MG63 (cell line): ENCODE measurements around the gene TPSB2. TPM values are rescaled to one million over a fixed set of nuclear protein-coding genes. Genes with fewer than 3 reads are reported as not detected.
"Not testable (repeated sequence)": the region's sequence is repeated elsewhere in the genome, so short reads cannot be mapped to it uniquely, and the experiment has no call there.

Experiments used
- DNase-seq: peaks from one replicate; pipeline ENCODE4 v3.0.0-alpha.2; 2020
- H3K27me3 ChIP-seq: fragments of 250-450 bp; sonication (Bioruptor Pico); 2 replicates; pipeline ENCODE4 v1.5.1; 2020; ENCODE audit warnings: mild to moderate bottlenecking, moderate library complexity
- H3K36me3 ChIP-seq: fragments of 250-450 bp; sonication (Bioruptor Pico); 2 replicates; pipeline ENCODE4 v1.5.1; 2020; ENCODE audit warnings: mild to moderate bottlenecking, moderate library complexity
- H3K4me3 ChIP-seq: fragments of 250-450 bp; sonication (Bioruptor Pico); 2 replicates; pipeline ENCODE4 v1.5.1; 2020; ENCODE audit warnings: mild to moderate bottlenecking, moderate library complexity
- H3K9me3 ChIP-seq: fragments of 250-450 bp; sonication (Bioruptor Pico); 2 replicates; pipeline ENCODE4 v1.5.1; 2020; ENCODE audit warnings: mild to moderate bottlenecking, moderate library complexity
- total RNA-seq: library from RNA; depleted of rRNA; stranded (reverse); fragments of >200 nt; shearing (Covaris generic); gene quantifications from 2 replicates; pipeline ENCODE4 v1.2.3, GENCODE V29; 2014; ENCODE audit warnings: low replicate concordance

TPSB2 gene
- total RNA-seq, 1 experiment from 2014 or later: not detected

- DNase-seq, H3K4me3 ChIP-seq, H3K9me3 ChIP-seq, H3K36me3 ChIP-seq, H3K27me3 ChIP-seq: not testable (repeated sequence)
These were observed 658 bp upstream of the TPSB2 start for GRCh38 chr16:1230471-1231212.

DNA sequence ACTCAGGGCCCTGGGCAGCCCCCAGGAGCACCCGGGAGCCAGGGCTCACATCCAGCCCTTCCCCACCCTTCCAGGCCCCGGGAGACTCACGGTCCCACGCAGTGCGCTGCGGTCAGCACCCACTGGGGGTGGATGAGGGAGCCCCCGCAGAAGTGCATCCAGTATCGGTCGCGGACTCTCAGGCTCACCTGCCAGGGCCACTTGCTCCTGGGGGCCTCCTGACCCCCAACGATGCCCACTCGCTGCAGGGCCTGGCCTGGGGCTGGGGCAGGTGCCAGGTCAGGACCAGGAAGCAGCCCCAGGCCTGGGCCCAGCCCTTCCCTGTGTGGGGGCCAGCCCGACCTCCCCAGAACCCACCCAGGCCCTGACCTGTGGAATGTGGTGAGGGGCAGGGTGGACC is 508 bp downstream of the TPSB2 start:
- not testable (repeated sequence) for H3K27me3 ChIP-seq, DNase-seq, H3K4me3 ChIP-seq, H3K9me3 ChIP-seq, H3K36me3 ChIP-seq

DNA sequence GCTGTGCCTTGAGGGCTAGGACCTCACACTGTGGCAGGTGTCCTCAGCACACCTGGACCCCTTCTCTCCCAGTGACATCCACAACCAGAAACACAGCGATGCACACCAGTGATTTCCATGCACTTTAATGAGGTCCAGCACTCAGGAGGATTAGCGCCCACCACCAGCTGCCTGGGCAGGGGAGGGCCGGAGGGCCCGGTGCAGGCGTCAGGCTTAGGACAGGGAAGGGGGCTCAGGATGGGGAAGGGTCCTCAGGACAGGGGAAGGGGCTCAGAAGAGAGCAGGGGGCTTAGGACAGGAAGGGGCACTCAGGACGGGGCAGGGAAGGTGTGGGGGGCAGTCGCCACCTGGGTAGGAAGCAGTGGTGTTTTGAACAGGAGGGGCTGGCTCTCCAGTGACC is 1.8 kb downstream of the TPSB2 start:
- not testable (repeated sequence) for H3K36me3 ChIP-seq, H3K27me3 ChIP-seq, H3K4me3 ChIP-seq, DNase-seq, H3K9me3 ChIP-seq

GRCh38 chr16:1226692-1227091 is 3.3 kb downstream of the TPSB2 start:
- not testable (repeated sequence) for DNase-seq, H3K4me3 ChIP-seq, H3K27me3 ChIP-seq, H3K36me3 ChIP-seq, H3K9me3 ChIP-seq

- not testable (repeated sequence) for H3K36me3 ChIP-seq, H3K9me3 ChIP-seq, H3K27me3 ChIP-seq, H3K4me3 ChIP-seq
- peak; percentile 45 for DNase-seq
These were observed 4.2 kb downstream of the TPSB2 start for GRCh38 chr16:1225728-1226311.

DNA sequence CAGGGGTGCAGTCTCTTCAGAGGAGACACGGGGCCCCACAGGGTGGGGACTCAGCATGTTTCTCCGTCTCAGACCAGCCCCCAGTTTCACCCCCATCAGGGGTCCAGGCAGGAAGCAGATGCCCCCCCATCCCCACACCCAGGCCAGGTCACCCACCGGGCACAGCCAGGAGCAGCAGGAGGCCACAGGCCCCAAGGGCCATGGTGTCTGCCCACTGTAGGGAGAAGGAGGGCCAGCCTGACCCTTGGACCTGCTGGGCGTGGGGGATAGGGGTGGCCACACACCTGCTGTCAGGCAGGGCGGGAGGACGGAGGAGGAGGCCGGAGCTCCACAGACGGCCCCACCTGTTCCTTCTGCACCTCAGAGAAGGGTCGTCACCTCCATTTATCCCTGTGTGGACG is 4.9 kb downstream of the TPSB2 start, which contains the start of gene TPSG1:
Gene TPSG1, minus strand, starts transcription at position 218 of the 401 bp plus-strand sequence. Its CDS starts 16 bp downstream, at position 202.
- Histone ChIP-seq H3K36me3 (no peaks in the 10 kb centered on the region), H3K9me3 (no peaks in the 10 kb centered on the region), H3K4me3 (no peak within 1 kb of the TSS), H3K27me3 (no peaks in the 10 kb centered on the region; the same call in 1 of the 2 replicates)
- DNase-seq: no peak

DNA sequence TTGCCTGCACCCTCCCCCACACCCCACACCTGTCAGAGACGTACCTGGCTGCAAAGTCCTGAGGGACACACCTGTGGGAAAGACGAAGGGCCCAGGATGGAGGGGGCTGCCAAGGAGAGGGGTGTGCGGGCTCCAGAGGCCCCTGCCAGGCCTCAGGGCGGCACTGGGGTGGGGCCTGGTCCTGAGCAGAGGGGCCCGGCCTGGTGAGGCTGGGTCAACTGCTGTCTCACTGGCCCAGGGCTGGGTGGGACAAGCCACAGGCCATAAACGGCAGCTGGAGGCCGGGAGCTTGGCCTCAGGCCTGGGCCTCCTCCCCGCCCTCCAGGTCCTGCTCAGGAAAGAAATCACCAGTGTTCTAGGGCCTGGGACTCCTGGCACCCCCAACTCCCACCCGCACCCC is 5.4 kb downstream of the TPSB2 start:
- Histone ChIP-seq H3K4me3 (no peak overlapping the region), H3K27me3 (no peaks in the 10 kb centered on the region; the same call in 1 of the 2 replicates), H3K36me3 (no peaks in the 10 kb centered on the region), H3K9me3 (no peaks in the 10 kb centered on the region)
- DNase-seq: no peak

DNA sequence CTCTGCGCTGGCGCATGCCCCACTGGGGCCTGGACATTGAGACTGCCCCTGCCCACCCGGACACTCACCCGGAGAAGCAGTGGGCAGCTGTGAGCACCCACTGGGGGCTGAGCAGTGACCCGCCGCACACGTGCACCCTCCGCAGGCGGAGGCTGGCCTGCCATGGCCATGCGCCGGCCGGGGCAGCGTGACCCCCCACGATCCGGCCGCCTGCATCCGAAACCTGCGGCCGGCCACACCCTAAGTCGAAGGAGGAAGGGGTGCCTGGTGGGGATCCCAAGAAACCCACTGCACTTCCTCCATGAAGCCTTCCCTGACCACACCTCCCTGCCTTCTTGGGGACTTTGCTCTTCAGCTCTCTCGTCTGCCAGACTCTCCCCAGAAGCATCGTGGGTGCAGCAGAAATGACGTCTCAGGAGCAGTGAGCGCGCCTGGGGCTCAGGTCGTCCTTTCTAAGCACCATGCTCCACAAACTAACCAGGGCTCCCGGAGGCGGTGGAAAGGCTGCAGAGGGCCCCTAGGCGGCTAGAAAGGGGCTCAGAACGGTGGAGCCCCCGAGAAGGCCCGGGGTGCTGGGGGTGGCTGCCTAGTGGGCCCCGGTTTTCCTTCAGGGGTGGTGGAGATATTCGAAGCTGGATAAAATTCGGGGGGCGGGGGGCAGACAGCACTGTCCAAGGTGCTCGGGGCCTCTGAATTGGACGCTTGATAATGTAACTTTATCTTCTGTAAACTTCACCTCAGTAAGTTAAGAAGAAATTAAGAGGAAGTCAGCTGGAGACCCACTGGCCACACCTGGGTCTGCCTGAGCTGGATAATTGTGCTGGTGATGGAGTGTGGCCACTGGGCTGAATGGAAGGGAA is 6.4 kb downstream of the TPSB2 start:
- no peak overlapping the region for H3K4me3 ChIP-seq
- H3K36me3 ChIP-seq: no peaks in the 10 kb centered on the region
- no peaks in the 10 kb centered on the region; the same call in 1 of the 2 replicates for H3K27me3 ChIP-seq
- no peaks in the 10 kb centered on the region for H3K9me3 ChIP-seq
- no peak for DNase-seq

GRCh38 chr16:1222553-1223354 is 7.2 kb downstream of the TPSB2 start:
- H3K9me3 ChIP-seq: no peaks in the 10 kb centered on the region
- H3K27me3 ChIP-seq: no peaks in the 10 kb centered on the region; the same call in 1 of the 2 replicates
- no peaks in the 10 kb centered on the region for H3K36me3 ChIP-seq
- DNase-seq: no peak
- no peak overlapping the region for H3K4me3 ChIP-seq

DNA sequence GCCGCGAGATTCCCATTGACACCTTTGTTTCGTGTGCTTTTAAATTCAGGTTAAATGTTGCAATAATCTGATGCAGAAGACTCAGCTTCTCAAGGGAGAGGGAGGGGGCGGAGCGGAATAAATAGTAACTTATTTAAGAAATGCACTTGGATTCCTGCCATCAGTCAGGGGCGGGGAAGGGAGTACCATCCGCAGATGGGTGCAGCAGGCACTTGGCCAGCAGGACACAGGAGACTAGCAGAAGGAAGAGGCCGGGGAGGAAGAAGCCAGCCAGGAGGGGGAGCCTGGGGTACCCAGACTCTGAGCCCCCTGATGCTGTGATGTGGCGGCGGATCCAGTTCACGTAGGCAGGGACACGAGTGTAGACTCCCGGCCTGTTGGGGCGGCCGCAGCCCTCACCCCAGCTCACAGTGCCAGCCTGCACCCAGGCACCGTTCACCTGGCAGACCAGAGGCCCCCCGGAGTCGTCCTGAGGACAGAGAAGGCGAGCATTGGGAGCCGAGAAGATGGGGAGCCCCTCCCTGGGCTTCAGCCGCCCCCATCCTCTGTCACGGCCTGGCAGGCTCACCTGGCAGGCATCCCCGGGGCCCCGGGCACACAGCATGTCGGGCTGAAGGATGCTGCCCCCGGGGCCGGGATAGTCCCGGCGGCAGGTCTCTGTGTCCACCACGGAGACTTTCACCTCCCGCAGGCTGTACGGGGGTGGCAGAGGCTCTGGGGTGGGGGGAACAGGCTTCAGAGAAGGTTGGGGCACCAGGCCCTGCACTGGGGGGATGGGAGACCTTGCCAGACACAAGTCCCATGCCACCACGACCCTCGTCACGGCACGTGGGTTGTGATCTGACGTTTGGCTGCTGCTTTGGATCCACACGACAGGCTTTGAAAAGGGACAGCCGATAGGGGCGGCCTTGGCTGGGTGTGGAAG is 8.1 kb downstream of the TPSB2 start:
- Histone ChIP-seq H3K27me3 (no peaks in the 10 kb centered on the region; the same call in 1 of the 2 replicates), H3K36me3 (no peaks in the 10 kb centered on the region), H3K4me3 (no peak overlapping the region), H3K9me3 (no peaks in the 10 kb centered on the region)
- no peak for DNase-seq

DNA sequence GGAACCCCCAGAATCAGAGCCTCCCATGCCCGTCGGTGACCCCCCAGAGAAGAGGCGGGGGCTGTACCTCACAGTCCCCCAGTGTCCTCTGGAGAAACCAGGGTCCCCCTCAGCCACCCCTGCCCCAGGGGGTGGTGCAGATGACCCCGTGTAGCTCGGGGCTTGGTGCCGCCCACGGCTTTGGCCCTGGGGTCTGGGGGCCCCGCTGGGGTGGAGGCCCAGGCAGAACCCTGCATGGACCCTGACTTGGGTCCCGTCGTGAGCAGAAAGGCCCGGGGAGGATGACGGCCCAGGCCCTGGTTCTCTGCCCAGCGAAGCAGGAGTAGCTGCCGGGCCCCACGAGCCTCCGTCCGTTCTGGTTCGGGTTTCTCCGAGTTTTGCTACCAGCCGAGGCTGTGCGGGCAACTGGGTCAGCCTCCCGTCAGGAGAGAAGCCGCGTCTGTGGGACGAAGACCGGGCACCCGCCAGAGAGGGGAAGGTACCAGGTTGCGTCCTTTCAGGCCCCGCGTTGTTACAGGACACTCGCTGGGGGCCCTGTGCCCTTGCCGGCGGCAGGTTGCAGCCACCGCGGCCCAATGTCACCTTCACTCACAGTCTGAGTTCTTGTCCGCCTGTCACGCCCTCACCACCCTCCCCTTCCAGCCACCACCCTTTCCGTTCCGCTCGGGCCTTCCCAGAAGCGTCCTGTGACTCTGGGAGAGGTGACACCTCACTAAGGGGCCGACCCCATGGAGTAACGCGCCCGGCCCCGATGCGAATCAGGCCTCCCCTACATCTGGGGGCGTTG is 8.9 kb downstream of the TPSB2 start:
- no peaks in the 10 kb centered on the region for H3K9me3 ChIP-seq
- H3K4me3 ChIP-seq: no peak overlapping the region
- H3K27me3 ChIP-seq: no peaks in the 10 kb centered on the region; the same call in 1 of the 2 replicates
- DNase-seq: no peak
- no peaks in the 10 kb centered on the region for H3K36me3 ChIP-seq

DNA sequence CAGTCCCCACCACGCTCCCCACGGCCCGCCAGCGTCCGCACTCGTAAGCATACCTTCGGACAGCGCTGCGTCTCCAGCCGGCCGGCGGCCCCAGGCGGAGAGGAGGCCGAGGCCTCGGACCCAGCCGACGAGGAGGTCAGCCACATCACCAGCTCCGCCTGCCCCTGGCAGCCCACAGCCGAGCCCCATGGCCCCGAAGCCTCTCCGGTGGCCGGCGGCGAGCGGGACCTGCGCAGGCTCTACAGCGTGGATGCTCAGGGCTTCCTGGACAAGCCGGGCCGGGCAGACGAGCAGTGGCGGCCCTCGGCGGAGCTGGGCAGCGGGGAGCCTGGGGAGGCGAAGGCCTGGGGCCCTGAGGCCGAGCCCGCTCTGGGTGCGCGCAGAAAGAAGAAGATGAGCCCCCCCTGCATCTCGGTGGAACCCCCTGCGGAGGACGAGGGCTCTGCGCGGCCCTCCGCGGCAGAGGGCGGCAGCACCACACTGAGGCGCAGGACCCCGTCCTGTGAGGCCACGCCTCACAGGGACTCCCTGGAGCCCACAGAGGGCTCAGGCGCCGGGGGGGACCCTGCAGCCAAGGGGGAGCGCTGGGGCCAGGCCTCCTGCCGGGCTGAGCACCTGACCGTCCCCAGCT is 9.8 kb downstream of the TPSB2 start:
- H3K36me3 ChIP-seq: no peaks in the 10 kb centered on the region
- no peak for DNase-seq
- H3K9me3 ChIP-seq: no peaks in the 10 kb centered on the region
- H3K4me3 ChIP-seq: no peak overlapping the region
- no peaks in the 10 kb centered on the region; the same call in 1 of the 2 replicates for H3K27me3 ChIP-seq

DNA sequence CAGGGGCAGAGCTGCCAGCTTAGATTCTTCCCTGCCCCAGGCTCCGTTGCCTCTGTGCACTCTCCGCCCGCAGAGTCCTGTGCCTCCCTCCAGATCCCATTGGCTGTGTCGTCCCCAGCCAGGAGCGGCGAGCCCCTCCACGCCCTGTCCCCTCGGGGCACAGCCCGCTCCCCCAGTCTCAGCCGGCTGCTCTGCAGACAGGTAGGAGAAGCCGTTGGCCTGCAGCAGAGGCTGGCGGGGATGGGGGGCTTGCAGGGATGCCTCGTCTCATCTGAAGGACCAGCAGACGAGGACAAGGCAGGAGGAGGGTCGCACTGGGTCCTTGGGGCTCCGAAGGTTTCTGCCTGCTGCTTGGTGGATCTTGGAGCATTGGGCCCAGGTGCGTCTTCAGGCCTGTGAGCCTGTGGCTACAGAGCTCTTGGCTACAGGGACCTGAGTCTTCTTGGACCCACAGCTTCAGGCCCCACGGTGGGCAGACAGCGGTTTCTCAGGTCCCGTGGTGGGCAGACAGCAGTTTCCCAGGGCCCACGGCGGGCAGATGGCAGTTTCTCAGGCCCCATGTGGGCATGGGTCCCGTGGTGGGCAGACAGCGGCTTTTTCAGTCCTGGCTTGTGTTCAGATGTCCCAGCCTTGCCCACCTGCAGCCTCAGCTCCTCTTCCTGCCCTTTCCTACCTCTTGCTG is 10.9 kb downstream of the TPSB2 start:
- no peak overlapping the region for H3K4me3 ChIP-seq
- no peaks in the 10 kb centered on the region for H3K36me3 ChIP-seq
- H3K27me3 ChIP-seq: no peaks in the 10 kb centered on the region; the same call in 1 of the 2 replicates
- no peak for DNase-seq
- no peaks in the 10 kb centered on the region for H3K9me3 ChIP-seq
